ENCODE results near the gene ALX4. TPM values are rescaled to one million over a fixed set of nuclear protein-coding genes. Genes with fewer than 3 reads are reported as not detected.

ALX4 gene
- total and polyA plus RNA-seq, 2 donors (not counting 1 experiment from before 2014, with no cell fraction given) = not detected

DNA sequence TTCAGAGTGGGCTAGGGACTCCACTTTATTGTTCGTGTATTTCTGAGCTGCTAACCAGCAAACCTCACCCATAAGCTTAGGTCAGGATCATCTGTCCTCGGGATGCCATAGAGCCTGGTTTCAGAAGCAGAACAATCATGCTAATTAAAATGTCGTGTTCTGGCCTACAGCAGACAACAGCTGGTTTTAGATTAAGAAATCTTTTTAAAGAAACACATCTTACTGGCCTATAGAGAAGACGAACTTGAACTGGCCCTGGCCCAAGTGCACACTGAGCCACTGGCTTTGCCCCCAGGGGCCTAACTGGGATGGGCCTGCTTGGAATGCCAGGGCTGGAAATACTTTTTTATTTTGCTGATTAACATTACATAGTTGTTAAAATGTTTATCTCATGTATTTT, 63.2 kb downstream of the ALX4 start:
- peak in 1 of 2 donors; percentile 24 for DNase-seq (ENCODE audit: low read depth in 2 of 2)
- Histone ChIP-seq H3K27me3 (ENCODE audit: control insufficient read depth, insufficient read depth, low read length) (no peaks in the 10 kb centered on the region), H3K4me3 (replicated peaks in 1 of 4; ENCODE audit: control extremely low read depth in 1 of 4, insufficient read depth in 1 of 4, low read depth in 3 of 4, low read length in 4 of 4) (no peak overlapping the region), H3K36me3 (ENCODE audit: control insufficient read depth, insufficient read depth, low read length) (no peaks in the 10 kb centered on the region), H3K27ac (ENCODE audit: insufficient read depth, low read length) (no peak overlapping the region), H3K4me1 (ENCODE audit: control insufficient read depth, extremely low read depth, insufficient read depth, low read length) (peaks cover 14% of the 10 kb centered on the region), H3K79me2 (ENCODE audit: control insufficient read depth, insufficient read depth, low read length) (no peaks in the 10 kb centered on the region), H3K9ac (ENCODE audit: insufficient read depth, low read length) (no peak overlapping the region), H4K20me1 (ENCODE audit: control insufficient read depth, extremely low read depth, insufficient read depth, low read length) (no peaks in the 10 kb centered on the region), H2AFZ (ENCODE audit: low read length) (no peak overlapping the region), H3K4me2 (ENCODE audit: extremely low read depth, insufficient read depth, low read length) (no peak overlapping the region), H3K9me3 (ENCODE audit: control insufficient read depth, insufficient read depth, low read depth, low read length) (no peaks in the 10 kb centered on the region)
- no peak for TF ChIP-seq EZH2 (IDR thresholded peaks at IDR 0.05; ENCODE audit: low read length, missing control alignments)
- TF ChIP-seq, protein P1, sequence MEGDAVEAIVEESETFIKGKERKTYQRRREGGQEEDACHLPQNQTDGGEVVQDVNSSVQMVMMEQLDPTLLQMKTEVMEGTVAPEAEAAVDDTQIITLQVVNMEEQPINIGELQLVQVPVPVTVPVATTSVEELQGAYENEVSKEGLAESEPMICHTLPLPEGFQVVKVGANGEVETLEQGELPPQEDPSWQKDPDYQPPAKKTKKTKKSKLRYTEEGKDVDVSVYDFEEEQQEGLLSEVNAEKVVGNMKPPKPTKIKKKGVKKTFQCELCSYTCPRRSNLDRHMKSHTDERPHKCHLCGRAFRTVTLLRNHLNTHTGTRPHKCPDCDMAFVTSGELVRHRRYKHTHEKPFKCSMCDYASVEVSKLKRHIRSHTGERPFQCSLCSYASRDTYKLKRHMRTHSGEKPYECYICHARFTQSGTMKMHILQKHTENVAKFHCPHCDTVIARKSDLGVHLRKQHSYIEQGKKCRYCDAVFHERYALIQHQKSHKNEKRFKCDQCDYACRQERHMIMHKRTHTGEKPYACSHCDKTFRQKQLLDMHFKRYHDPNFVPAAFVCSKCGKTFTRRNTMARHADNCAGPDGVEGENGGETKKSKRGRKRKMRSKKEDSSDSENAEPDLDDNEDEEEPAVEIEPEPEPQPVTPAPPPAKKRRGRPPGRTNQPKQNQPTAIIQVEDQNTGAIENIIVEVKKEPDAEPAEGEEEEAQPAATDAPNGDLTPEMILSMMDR (conservative IDR thresholded peaks at IDR 0.05 in 1 of 2, IDR thresholded peaks at IDR 0.05 in 1 of 2; ENCODE audit: low read depth in 1 of 2, low read length in 2 of 2) = no peak

DNA sequence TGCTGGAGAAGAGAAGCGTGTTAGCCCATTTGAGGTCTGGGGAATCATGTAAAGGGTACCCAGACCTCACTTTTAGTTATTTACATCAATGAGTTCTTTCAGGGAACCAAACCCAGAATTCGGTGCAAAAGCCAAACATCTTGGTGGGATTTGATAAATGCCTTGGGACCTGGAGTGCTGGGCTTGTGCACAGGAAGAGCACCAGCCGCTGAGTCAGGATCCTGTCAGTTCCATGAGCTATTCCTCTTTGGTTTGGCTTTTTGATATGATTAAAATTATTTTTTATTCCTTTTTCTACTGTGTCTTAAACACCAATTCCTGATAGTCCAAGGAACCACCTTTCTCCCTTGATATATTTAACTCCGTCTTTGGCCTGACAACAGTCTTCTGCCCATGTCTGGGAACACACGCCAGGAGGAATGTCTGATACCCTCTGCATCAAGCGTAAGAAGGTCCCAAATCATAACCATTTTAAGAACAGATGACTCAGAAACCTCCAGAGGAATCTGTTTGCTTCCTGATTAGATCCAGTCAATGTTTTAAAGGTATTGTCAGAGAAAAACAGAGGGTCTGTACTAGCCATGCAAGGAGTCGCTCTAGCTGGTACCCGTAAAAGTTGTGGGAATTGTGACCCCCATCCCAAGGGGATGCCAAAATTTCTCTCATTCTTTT, 65.2 kb downstream of the ALX4 start:
- Histone ChIP-seq H3K36me3 (ENCODE audit: control insufficient read depth, insufficient read depth, low read length) (no peaks in the 10 kb centered on the region), H4K20me1 (ENCODE audit: control insufficient read depth, extremely low read depth, insufficient read depth, low read length) (no peaks in the 10 kb centered on the region), H3K9ac (ENCODE audit: insufficient read depth, low read length) (no peak overlapping the region), H3K4me1 (ENCODE audit: control insufficient read depth, extremely low read depth, insufficient read depth, low read length) (peaks cover 14% of the 10 kb centered on the region), H3K4me3 (replicated peaks in 1 of 4; ENCODE audit: control extremely low read depth in 1 of 4, insufficient read depth in 1 of 4, low read depth in 3 of 4, low read length in 4 of 4) (no peak overlapping the region), H3K4me2 (ENCODE audit: extremely low read depth, insufficient read depth, low read length) (no peak overlapping the region), H3K27me3 (ENCODE audit: control insufficient read depth, insufficient read depth, low read length) (no peaks in the 10 kb centered on the region), H3K27ac (ENCODE audit: insufficient read depth, low read length) (no peak overlapping the region), H3K9me3 (ENCODE audit: control insufficient read depth, insufficient read depth, low read depth, low read length) (no peaks in the 10 kb centered on the region), H2AFZ (ENCODE audit: low read length) (no peak overlapping the region), H3K79me2 (ENCODE audit: control insufficient read depth, insufficient read depth, low read length) (no peaks in the 10 kb centered on the region)
- DNase-seq (ENCODE audit: low read depth in 2 of 2) = peak in 1 of 2 donors; percentile 78
- TF ChIP-seq EZH2 (IDR thresholded peaks at IDR 0.05; ENCODE audit: low read length, missing control alignments) = no peak
- TF ChIP-seq, protein P1 (conservative IDR thresholded peaks at IDR 0.05 in 1 of 2, IDR thresholded peaks at IDR 0.05 in 1 of 2; ENCODE audit: low read depth in 1 of 2, low read length in 2 of 2) = no peak

DNA sequence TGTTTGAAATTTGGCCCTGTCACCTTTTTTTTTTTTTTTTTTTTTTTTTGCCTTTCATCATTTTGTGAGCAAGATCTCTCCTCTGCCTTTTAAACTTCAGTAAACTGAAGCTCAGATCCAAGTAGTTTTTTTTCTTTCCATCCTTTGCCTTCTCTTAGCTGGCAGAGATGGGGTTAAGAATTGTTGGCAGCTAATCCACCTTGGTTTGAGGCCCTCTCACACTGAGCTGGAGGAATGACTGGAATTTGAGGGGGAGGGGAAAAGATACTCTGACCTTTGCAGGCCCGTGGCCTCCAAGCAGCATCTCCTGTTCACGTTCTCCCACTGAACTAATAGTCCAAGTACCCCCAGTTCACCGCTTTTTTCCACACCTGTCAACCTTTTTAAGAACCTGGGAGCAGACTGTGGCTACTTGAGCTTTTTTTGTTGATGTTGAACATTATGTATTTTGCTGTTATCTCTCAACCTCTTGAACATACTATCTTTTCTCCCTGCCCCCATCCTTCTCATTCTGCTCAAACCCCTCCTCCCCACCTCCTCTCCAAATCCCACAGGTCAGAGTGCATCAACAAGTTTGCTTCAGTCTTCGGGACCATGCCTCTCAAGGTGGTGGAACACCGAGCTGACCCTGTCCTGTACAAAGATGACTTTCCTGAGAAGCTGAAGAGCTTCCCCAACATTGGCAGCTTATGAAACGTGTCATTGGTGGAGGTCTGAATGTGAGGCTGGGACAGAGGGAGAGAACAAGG, 66.2 kb downstream of the ALX4 start:
- Histone ChIP-seq H3K4me3 (replicated peaks in 1 of 4; ENCODE audit: control extremely low read depth in 1 of 4, insufficient read depth in 1 of 4, low read depth in 3 of 4, low read length in 4 of 4) (no peak overlapping the region), H3K27ac (ENCODE audit: insufficient read depth, low read length) (no peak overlapping the region), H3K27me3 (ENCODE audit: control insufficient read depth, insufficient read depth, low read length) (no peaks in the 10 kb centered on the region), H3K36me3 (ENCODE audit: control insufficient read depth, insufficient read depth, low read length) (no peaks in the 10 kb centered on the region), H3K4me1 (ENCODE audit: control insufficient read depth, extremely low read depth, insufficient read depth, low read length) (peaks cover 14% of the 10 kb centered on the region), H3K4me2 (ENCODE audit: extremely low read depth, insufficient read depth, low read length) (peak overlapping the region; percentile 41), H2AFZ (ENCODE audit: low read length) (no peak overlapping the region), H3K9me3 (ENCODE audit: control insufficient read depth, insufficient read depth, low read depth, low read length) (no peaks in the 10 kb centered on the region), H3K79me2 (ENCODE audit: control insufficient read depth, insufficient read depth, low read length) (no peaks in the 10 kb centered on the region), H3K9ac (ENCODE audit: insufficient read depth, low read length) (no peak overlapping the region), H4K20me1 (ENCODE audit: control insufficient read depth, extremely low read depth, insufficient read depth, low read length) (no peaks in the 10 kb centered on the region)
- DNase-seq (ENCODE audit: low read depth in 2 of 2) = peak; percentile 34 to 80
- TF ChIP-seq, protein P1 (conservative IDR thresholded peaks at IDR 0.05 in 1 of 2, IDR thresholded peaks at IDR 0.05 in 1 of 2; ENCODE audit: low read depth in 1 of 2, low read length in 2 of 2) = no peak
- TF ChIP-seq EZH2 (IDR thresholded peaks at IDR 0.05; ENCODE audit: low read length, missing control alignments) = no peak
